ENCODE data around the gene TAF6. TPM values are rescaled to one million over a fixed set of nuclear protein-coding genes. Genes with fewer than 3 reads are reported as not detected.

TAF6 gene
- total RNA-seq, 1 donor from 2014 or later: 91.2 TPM

- no peaks in the 10 kb centered on the region for H3K9me3 Mint-ChIP-seq (ENCODE audit: low read depth)
- no peak overlapping the region for H3K4me3 Mint-ChIP-seq (ENCODE audit: low read depth)
- DNase-seq (ENCODE audit: low spot score, unreplicated experiment): no peak
- H3K27me3 Mint-ChIP-seq: no peaks in the 10 kb centered on the region
- peaks cover 58% of the 10 kb centered on the region for H3K36me3 Mint-ChIP-seq (ENCODE audit: insufficient read depth)
- peaks cover 24% of the 10 kb centered on the region for H3K4me1 Mint-ChIP-seq (ENCODE audit: low read depth)
- TF ChIP-seq, protein P1, sequence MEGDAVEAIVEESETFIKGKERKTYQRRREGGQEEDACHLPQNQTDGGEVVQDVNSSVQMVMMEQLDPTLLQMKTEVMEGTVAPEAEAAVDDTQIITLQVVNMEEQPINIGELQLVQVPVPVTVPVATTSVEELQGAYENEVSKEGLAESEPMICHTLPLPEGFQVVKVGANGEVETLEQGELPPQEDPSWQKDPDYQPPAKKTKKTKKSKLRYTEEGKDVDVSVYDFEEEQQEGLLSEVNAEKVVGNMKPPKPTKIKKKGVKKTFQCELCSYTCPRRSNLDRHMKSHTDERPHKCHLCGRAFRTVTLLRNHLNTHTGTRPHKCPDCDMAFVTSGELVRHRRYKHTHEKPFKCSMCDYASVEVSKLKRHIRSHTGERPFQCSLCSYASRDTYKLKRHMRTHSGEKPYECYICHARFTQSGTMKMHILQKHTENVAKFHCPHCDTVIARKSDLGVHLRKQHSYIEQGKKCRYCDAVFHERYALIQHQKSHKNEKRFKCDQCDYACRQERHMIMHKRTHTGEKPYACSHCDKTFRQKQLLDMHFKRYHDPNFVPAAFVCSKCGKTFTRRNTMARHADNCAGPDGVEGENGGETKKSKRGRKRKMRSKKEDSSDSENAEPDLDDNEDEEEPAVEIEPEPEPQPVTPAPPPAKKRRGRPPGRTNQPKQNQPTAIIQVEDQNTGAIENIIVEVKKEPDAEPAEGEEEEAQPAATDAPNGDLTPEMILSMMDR (IDR thresholded peaks at IDR 0.05; ENCODE audit: unreplicated experiment): no peak
- no peak overlapping the region for H3K27ac Mint-ChIP-seq
These were observed 23.9 kb downstream of the TAF6 start for GRCh38 chr7:100095289-100095688.

DNA sequence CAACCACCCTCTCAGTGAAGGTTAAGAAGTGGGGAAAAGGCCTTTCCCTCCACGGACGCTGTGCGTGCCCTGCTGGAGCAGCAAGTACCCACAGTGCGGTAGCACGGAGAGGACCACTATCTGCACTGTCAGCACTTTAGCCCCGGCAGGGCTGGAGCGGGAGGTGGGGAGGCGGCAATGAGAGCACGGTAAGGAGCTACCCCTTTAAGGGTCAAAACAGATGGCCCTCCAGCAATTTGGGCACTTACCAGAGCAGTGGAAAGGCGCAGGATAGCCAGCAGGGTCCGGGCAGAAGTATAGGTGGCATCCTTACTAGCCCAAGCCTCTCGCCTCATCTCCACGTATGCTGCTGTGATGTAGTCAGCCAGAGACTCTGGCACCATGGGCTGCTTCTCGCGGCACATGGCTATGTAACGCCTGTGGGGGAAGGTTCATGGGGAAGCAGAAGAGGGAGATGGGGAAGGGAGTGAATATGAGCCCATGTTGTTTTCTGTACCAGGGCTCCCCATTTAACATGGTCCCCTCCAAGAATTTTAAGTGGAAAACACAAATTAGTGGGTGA, 25.2 kb downstream of the TAF6 start:
- no peaks in the 10 kb centered on the region for H3K9me3 Mint-ChIP-seq (ENCODE audit: low read depth)
- no peak overlapping the region for H3K4me3 Mint-ChIP-seq (ENCODE audit: low read depth)
- TF ChIP-seq, protein P1 (IDR thresholded peaks at IDR 0.05; ENCODE audit: unreplicated experiment): no peak
- peaks cover 19% of the 10 kb centered on the region for H3K4me1 Mint-ChIP-seq (ENCODE audit: low read depth)
- no peaks in the 10 kb centered on the region for H3K27me3 Mint-ChIP-seq
- H3K27ac Mint-ChIP-seq: peak overlapping the region; percentile 59
- DNase-seq (ENCODE audit: low spot score, unreplicated experiment): no peak
- peaks cover 49% of the 10 kb centered on the region for H3K36me3 Mint-ChIP-seq (ENCODE audit: insufficient read depth)

- Mint-ChIP-seq H3K36me3 (ENCODE audit: insufficient read depth) (peaks cover 44% of the 10 kb centered on the region), H3K9me3 (ENCODE audit: low read depth) (no peaks in the 10 kb centered on the region), H3K27ac (peak overlapping the region; percentile 26), H3K27me3 (no peaks in the 10 kb centered on the region), H3K4me3 (ENCODE audit: low read depth) (no peak overlapping the region), H3K4me1 (ENCODE audit: low read depth) (peaks cover 15% of the 10 kb centered on the region)
- TF ChIP-seq, protein P1 (IDR thresholded peaks at IDR 0.05; ENCODE audit: unreplicated experiment): no peak
- DNase-seq (ENCODE audit: low spot score, unreplicated experiment): no peak
These were observed 25.7 kb downstream of the TAF6 start for GRCh38 chr7:100093498-100093897.

- TF ChIP-seq, protein P1 (IDR thresholded peaks at IDR 0.05; ENCODE audit: unreplicated experiment): no peak
- Mint-ChIP-seq H3K27me3 (no peaks in the 10 kb centered on the region), H3K4me3 (ENCODE audit: low read depth) (no peak overlapping the region), H3K9me3 (ENCODE audit: low read depth) (no peaks in the 10 kb centered on the region), H3K36me3 (ENCODE audit: insufficient read depth) (peaks cover 41% of the 10 kb centered on the region), H3K4me1 (ENCODE audit: low read depth) (peaks cover 13% of the 10 kb centered on the region), H3K27ac (peak overlapping the region; percentile 84)
- no peak for DNase-seq (ENCODE audit: low spot score, unreplicated experiment)
These were observed 26.1 kb downstream of the TAF6 start for GRCh38 chr7:100093054-100093453.

- Mint-ChIP-seq H3K9me3 (ENCODE audit: low read depth) (no peaks in the 10 kb centered on the region), H3K27ac (peak overlapping the region; percentile 73), H3K4me1 (ENCODE audit: low read depth) (peaks cover 9% of the 10 kb centered on the region), H3K27me3 (no peaks in the 10 kb centered on the region), H3K4me3 (ENCODE audit: low read depth) (no peak overlapping the region), H3K36me3 (ENCODE audit: insufficient read depth) (peaks cover 30% of the 10 kb centered on the region)
- TF ChIP-seq, protein P1 (IDR thresholded peaks at IDR 0.05; ENCODE audit: unreplicated experiment): no peak
- no peak for DNase-seq (ENCODE audit: low spot score, unreplicated experiment)
These were observed 27.6 kb downstream of the TAF6 start for GRCh38 chr7:100091411-100092181.

All from progenitor cell of endocrine pancreas (in vitro differentiated cells).